HG03064 (cell line): ENCODE data around the gene SRRD.
"Not testable (repeated sequence)": the region's sequence is repeated elsewhere in the genome, so short reads cannot be mapped to it uniquely, and the experiment has no call there.

Experiments used
- ATAC-seq: cut with Tn5 transposase; IDR thresholded peaks from one replicate; pipeline ENCODE4 v1.9.1; 2021; ENCODE audit warnings: low read depth; ENCODE audit not compliant: unreplicated experiment

SRRD gene

GRCh38 chr22:26514419-26515161 is 30.9 kb downstream of the SRRD start:
- ATAC-seq: no peak

- ATAC-seq: no peak
Measured at GRCh38 chr22:26515931-26516330, 32.3 kb downstream of the SRRD start.

GRCh38 chr22:26516503-26516902 is 32.8 kb downstream of the SRRD start:
- ATAC-seq: no peak

- no peak for ATAC-seq
Measured at GRCh38 chr22:26517429-26517828, 33.8 kb downstream of the SRRD start.

GRCh38 chr22:26522012-26522411 is 38.3 kb downstream of the SRRD start:
- ATAC-seq: no peak

GRCh38 chr22:26522592-26522991 is 38.9 kb downstream of the SRRD start:
- ATAC-seq: no peak

- no peak for ATAC-seq
Measured at GRCh38 chr22:26524870-26525269, 41.2 kb downstream of the SRRD start.

GRCh38 chr22:26525946-26526564 is 42.4 kb downstream of the SRRD start:
- ATAC-seq: no peak

- ATAC-seq: no peak
Measured at GRCh38 chr22:26527167-26527566, 43.5 kb downstream of the SRRD start.

- no peak for ATAC-seq
Measured at GRCh38 chr22:26527574-26528465, 44.1 kb downstream of the SRRD start.

GRCh38 chr22:26528518-26528917 is 44.8 kb downstream of the SRRD start:
- ATAC-seq: not testable (repeated sequence)

- no peak for ATAC-seq
Measured at GRCh38 chr22:26529345-26529744, 45.7 kb downstream of the SRRD start.

- no peak for ATAC-seq
Measured at GRCh38 chr22:26534171-26534855, 50.6 kb downstream of the SRRD start.

GRCh38 chr22:26534874-26535602 is 51.4 kb downstream of the SRRD start:
- ATAC-seq: no peak

- ATAC-seq: no peak
Measured at GRCh38 chr22:26535603-26535908, 51.9 kb downstream of the SRRD start.

GRCh38 chr22:26536056-26536761 is 52.5 kb downstream of the SRRD start:
- ATAC-seq: no peak

- ATAC-seq: no peak
Measured at GRCh38 chr22:26536762-26537134, 53.1 kb downstream of the SRRD start.

- no peak for ATAC-seq
Measured at GRCh38 chr22:26540119-26540518, 56.4 kb downstream of the SRRD start.

GRCh38 chr22:26541167-26541819 is 57.6 kb downstream of the SRRD start:
- ATAC-seq: no peak
